IMR-90 (cell line): ENCODE measurements around the gene TGOLN2. TPM values are rescaled to one million over a fixed set of nuclear protein-coding genes. Genes with fewer than 3 reads are reported as not detected.

Source experiments
- ATAC-seq: fragments of 200-7000 bp; cut with Tn5 transposase; 2 replicates; pipeline ENCODE4 v1.9.1; 2020; ENCODE audit warnings: low read depth, mild to moderate bottlenecking, moderate library complexity
- BruUV-seq: library from RNA; stranded (reverse); fragments of 400-500 nt; replicated peaks from 2 replicates; lab custom pipeline; 2021; lab: Mats Ljungman, UMichigan
- CTCF ChIA-PET: fragments of 300-600 bp; formaldehyde crosslinking; extraction: SDS; loops from one replicate; lab custom pipeline; 2021; ENCODE audit warnings: antibody characterized with exemption; lab: Yijun Ruan, JAX
- POLR2A ChIA-PET: fragments of 300-600 bp; sonication (Branson Sonifier 250); formaldehyde crosslinking; loops from one replicate; lab custom pipeline; 2022; ENCODE audit warnings: antibody characterized with exemption; ENCODE audit not compliant: unreplicated experiment; lab: Charles Lee
- DNase-seq: peaks from one replicate; pipeline ENCODE4 v3.0.0; 2013
- H2AFZ ChIP-seq: replicated peaks from 2 replicates; pipeline ENCODE3; 2013; ENCODE audit warnings: low read length, mild to moderate bottlenecking; ENCODE audit not compliant: poor library complexity
- H2AK5ac ChIP-seq: 2 replicates; pipeline ENCODE4 v1.6.1; 2013; ENCODE audit warnings: low read depth, low read length, inconsistent platforms
- H2AK9ac ChIP-seq: replicated peaks from 2 replicates; pipeline ENCODE3; 2013; ENCODE audit warnings: mild to moderate bottlenecking, low read depth, low read length, moderate library complexity; ENCODE audit not compliant: poor library complexity
- H2BK120ac ChIP-seq: 2 replicates; pipeline ENCODE4 v1.6.1; 2013; ENCODE audit warnings: low read depth, low read length, inconsistent platforms
- H2BK15ac ChIP-seq: 3 replicates; pipeline ENCODE4 v1.6.1; 2013; ENCODE audit warnings: low read depth, low read length, inconsistent platforms
- H2BK20ac ChIP-seq: 2 replicates; pipeline ENCODE4 v1.6.1; 2013; ENCODE audit warnings: low read depth, mild to moderate bottlenecking, inconsistent platforms, low read length, moderate library complexity
- H2BK5ac ChIP-seq: 2 replicates; pipeline ENCODE4 v1.6.1; 2013; ENCODE audit warnings: mild to moderate bottlenecking, low read depth, low read length, inconsistent platforms; ENCODE audit not compliant: poor library complexity, severe bottlenecking
- H3K14ac ChIP-seq: replicated peaks from 2 replicates; pipeline ENCODE4 v1.6.1; 2013; ENCODE audit warnings: low read depth, low read length, inconsistent platforms
- H3K18ac ChIP-seq: 2 replicates; pipeline ENCODE4 v1.6.1; 2013; ENCODE audit warnings: low read depth, low read length, control low read depth
- H3K23ac ChIP-seq: 2 replicates; pipeline ENCODE4 v1.6.1; 2013; ENCODE audit warnings: low read depth, low read length, inconsistent platforms
- H3K27ac ChIP-seq: 2 replicates; pipeline ENCODE4 v1.5.1; 2013; ENCODE audit warnings: mild to moderate bottlenecking, control low read depth, low read length; ENCODE audit not compliant: insufficient read depth
- H3K27me3 ChIP-seq: 2 replicates; pipeline ENCODE4 v1.6.1; 2013; ENCODE audit warnings: low read length; ENCODE audit not compliant: control insufficient read depth, insufficient read depth
- H3K36me3 ChIP-seq: 2 replicates; pipeline ENCODE4 v1.6.1; 2013; ENCODE audit warnings: low read length, mixed read lengths; ENCODE audit not compliant: control insufficient read depth, insufficient read depth
- H3K4ac ChIP-seq: 2 replicates; pipeline ENCODE4 v1.6.1; 2013; ENCODE audit warnings: low read depth, low read length, inconsistent platforms
- H3K4me1 ChIP-seq: 2 replicates; pipeline ENCODE4 v1.6.1; 2013; ENCODE audit warnings: low read length, mixed read lengths; ENCODE audit not compliant: control insufficient read depth, insufficient read depth
- H3K4me2 ChIP-seq: 2 replicates; pipeline ENCODE4 v1.6.1; 2013; ENCODE audit warnings: low read depth, mild to moderate bottlenecking, control low read depth, low read length, moderate library complexity
- H3K4me3 ChIP-seq: 2 replicates; pipeline ENCODE4 v1.5.1; 2013; ENCODE audit warnings: low read depth, mild to moderate bottlenecking, control low read depth, low read length, moderate library complexity; ENCODE audit not compliant: insufficient read depth
- H3K56ac ChIP-seq: 2 replicates; pipeline ENCODE4 v1.6.1; 2013; ENCODE audit warnings: low read length, inconsistent platforms; ENCODE audit not compliant: insufficient read depth; ENCODE audit errors: extremely low read depth
- H3K79me1 ChIP-seq, 2 experiments: 2 replicates each; pipeline ENCODE4 v1.6.1; 2013; ENCODE audit warnings: low read length in 2 of 2, inconsistent platforms in 1 of 2, low read depth in 1 of 2
- H3K9ac ChIP-seq: 2 replicates; pipeline ENCODE4 v1.6.1; 2013; ENCODE audit warnings: low read depth, low read length, control low read depth
- H3K9me1 ChIP-seq: 2 replicates; pipeline ENCODE4 v1.6.1; 2013; ENCODE audit warnings: low read length, inconsistent platforms; ENCODE audit not compliant: insufficient read depth
- H3K9me3 ChIP-seq: 2 replicates; pipeline ENCODE4 v1.6.1; 2013; ENCODE audit warnings: low read length; ENCODE audit not compliant: control insufficient read depth, insufficient read depth
- H4K20me1 ChIP-seq: 2 replicates; pipeline ENCODE4 v1.6.1; 2013; ENCODE audit warnings: low read length, inconsistent platforms; ENCODE audit not compliant: insufficient read depth
- H4K5ac ChIP-seq: 2 replicates; pipeline ENCODE4 v1.6.1; 2013; ENCODE audit warnings: mild to moderate bottlenecking, low read depth, low read length, control low read depth
- H4K8ac ChIP-seq, 2 experiments: 2 replicates each; pipeline ENCODE4 v1.6.1; 2013; ENCODE audit warnings: low read depth in 2 of 2, low read length in 2 of 2, control low read depth in 1 of 2, inconsistent platforms in 1 of 2
- H4K91ac ChIP-seq: 2 replicates; pipeline ENCODE4 v1.6.1; 2013; ENCODE audit warnings: low read depth, low read length, inconsistent platforms; ENCODE audit not compliant: insufficient read depth
- CEBPB ChIP-seq: IDR thresholded peaks from 2 replicates; pipeline ENCODE4 v1.6.1; 2012; ENCODE audit warnings: low read depth, low read length, improper control_type of control experiment
- CHD1 ChIP-seq: IDR thresholded peaks from 2 replicates; pipeline ENCODE4 v1.6.1; 2012; ENCODE audit warnings: low read depth, low read length, improper control_type of control experiment
- ELK1 ChIP-seq: fragments of 150-350 bp; IDR thresholded peaks from 2 replicates; pipeline ENCODE4 v1.6.1; 2016; ENCODE audit warnings: low read depth, mild to moderate bottlenecking, low read length, moderate library complexity, borderline replicate concordance
- FOS ChIP-seq: fragments of 150-350 bp; IDR thresholded peaks from 2 replicates; pipeline ENCODE4 v1.6.1; 2016; ENCODE audit warnings: low read depth, low read length
- MAFK ChIP-seq: IDR thresholded peaks from 2 replicates; pipeline ENCODE4 v1.6.1; 2012; ENCODE audit warnings: low read depth, low read length, improper control_type of control experiment
- POLR2A ChIP-seq: IDR thresholded peaks from 2 replicates; pipeline ENCODE4 v1.6.1; 2012; ENCODE audit warnings: mild to moderate bottlenecking, low read depth, low read length
- RAD21 ChIP-seq: IDR thresholded peaks from 2 replicates; pipeline ENCODE4 v1.6.1; 2012; ENCODE audit warnings: low read length, improper control_type of control experiment
- RFX5 ChIP-seq: IDR thresholded peaks from 2 replicates; pipeline ENCODE4 v1.8.0; 2012; ENCODE audit warnings: low read depth, mild to moderate bottlenecking, low read length, moderate library complexity
- SMC3 ChIP-seq: fragments of 150-350 bp; IDR thresholded peaks from 2 replicates; pipeline ENCODE4 v1.6.1; 2016; ENCODE audit warnings: low read depth, mild to moderate bottlenecking, antibody characterized with exemption, low read length, moderate library complexity
- USF2 ChIP-seq: fragments of 150-350 bp; IDR thresholded peaks from 2 replicates; pipeline ENCODE4 v1.6.1; 2017; ENCODE audit warnings: mild to moderate bottlenecking, antibody characterized with exemption, low read length, low read depth
- WGBS, 2 experiments: methylation state at CpG; one replicate each; pipeline versions ENCODE4 v1.1.5 to v1.1.7; 2013; ENCODE audit warnings: missing lambda C conversion rate in 2 of 2; ENCODE audit not compliant: insufficient read length in 1 of 2; ENCODE audit errors: extremely low coverage in 2 of 2; 5-methylcytosine and 5-hydroxymethylcytosine counted together
- dilution Hi-C: fragments of 300-500 bp; cut with HindIII; formaldehyde crosslinking; loops from one replicate; pipeline ENCODE4 v1.14.3; 2018; ENCODE audit warnings: low sequenced_read_pairs; ENCODE audit not compliant: unreplicated experiment
- in situ Hi-C: fragments of 300-500 bp; cut with MboI; formaldehyde crosslinking; loops from 3 replicates; pipeline ENCODE4 v1.14.3; 2019; ENCODE audit warnings: low sequenced_read_pairs, inconsistent platforms, mixed read lengths
- intact Hi-C: fragments of 100-400 bp; cut with micrococcal nuclease; formaldehyde crosslinking; loops from 2 replicates; pipeline ENCODE4 v1.10.0; 2022
- polyA plus RNA-seq, 3 experiments: library from polyadenylated mRNA; depleted of rRNA; stranded (reverse); fragments of >200 nt; gene quantifications; 2 replicates each; pipeline ENCODE4 v1.2.3, GENCODE V29; 2012; ENCODE audit warnings: low replicate concordance in 1 of 3
- total RNA-seq: library from RNA; depleted of rRNA; stranded (reverse); fragments of >200 nt; gene quantifications from 2 replicates; pipeline ENCODE4 v1.2.3, GENCODE V29; 2012

TGOLN2 gene
- total and polyA plus RNA-seq, 2 of the 4 experiments (the other 2 are of a cell fraction), result 57.7 to 92.3 TPM

- no peak for TF ChIP-seq FOS
Observed at GRCh38 chr2:85341269-85342029, 13.7 kb upstream of the TGOLN2 start (continued).

GRCh38 chr2:85340034-85340892 lies 12.5 kb upstream of the TGOLN2 start:
- H3K27me3 ChIP-seq, result peaks cover 6% of the 10 kb centered on the region
- ATAC-seq (peak; percentile 56), DNase-seq (no peak)
- H3K9me3 ChIP-seq, result no peaks in the 10 kb centered on the region
- H3K9me1 ChIP-seq, result no peaks in the 10 kb centered on the region; the same call in 1 of the 2 replicates
- H2AFZ ChIP-seq, result no peak overlapping the region
- in situ Hi-C loops (no loop called here), intact Hi-C loops (no loop called here), dilution Hi-C loops (no loop called here)
- no peak overlapping the region for H3K18ac ChIP-seq
- H2AK9ac ChIP-seq, result no peak overlapping the region
- no peak overlapping the region for H2BK5ac ChIP-seq
- 20% methylated on average over 1 of the region's 13 CpGs; no CpG with 5 or more reads in 1 of the 2 experiments for WGBS, 2 experiments
- no peak overlapping the region for H3K56ac ChIP-seq
- H3K36me3 ChIP-seq, result peaks cover 14% of the 10 kb centered on the region
- no peak overlapping the region for H3K27ac ChIP-seq
- H4K5ac ChIP-seq, result no peak overlapping the region
- TF ChIP-seq POLR2A, result no peak
- TF ChIP-seq CEBPB, result no peak
- TF ChIP-seq RAD21, result no peak
- TF ChIP-seq SMC3, result no peak
- TF ChIP-seq RFX5, result no peak
- TF ChIP-seq USF2, result no peak
- TF ChIP-seq MAFK, result no peak
- no peak for TF ChIP-seq ELK1
- TF ChIP-seq CHD1, result no peak
- no peaks in the 10 kb centered on the region for H4K20me1 ChIP-seq
- POLR2A ChIA-PET, result no interaction called here
- no peak overlapping the region; the same call in 1 of the 2 replicates for H3K23ac ChIP-seq
- H3K9ac ChIP-seq, result no peak overlapping the region
- no peak overlapping the region for H4K91ac ChIP-seq
- H3K4me2 ChIP-seq, result peak overlapping the region; percentile 8; the same call in 1 of the 2 replicates
- no peak overlapping the region for H2BK120ac ChIP-seq
- no peak overlapping the region for H2BK20ac ChIP-seq
- peak overlapping the region; percentile 5; the same call in 1 of the 2 replicates for H2AK5ac ChIP-seq
- no peak overlapping the region for H3K4ac ChIP-seq
- H2BK15ac ChIP-seq, result no peak overlapping the region
- CTCF ChIA-PET, result no interaction called here
- BruUV-seq, result no TSS peak
- no peak overlapping the region for H3K14ac ChIP-seq
- H3K79me1 ChIP-seq, result no peaks in the 10 kb centered on the region
- H3K4me1 ChIP-seq, result no peaks in the 10 kb centered on the region
- H4K8ac ChIP-seq, result no peak overlapping the region
- H3K4me3 ChIP-seq, result no peak overlapping the region
